ENCODE measurements around the gene WDTC1.
A peak's percentile ranks its signal among the peaks of the same experiment; 100 is the strongest.

Gene WDTC1

GRCh38 chr1:27339213-27339612, 104.8 kb downstream of the WDTC1 start:
- in situ Hi-C loops (cut with HindIII; ENCODE audit: low sequenced_read_pairs) = no loop called here
- DNase-seq (ENCODE audit: low read depth, low spot score) = no peak
- no peak overlapping the region for H3K4me3 ChIP-seq (ENCODE audit: low read depth, low read length)
- no peak for TF ChIP-seq CTCF (IDR thresholded peaks at IDR 0.05; ENCODE audit: low read depth, low read length)

- no peak for TF ChIP-seq CTCF (IDR thresholded peaks at IDR 0.05; ENCODE audit: low read depth, low read length)
- DNase-seq (ENCODE audit: low read depth, low spot score) = peak; percentile 62
- in situ Hi-C loops (cut with HindIII; ENCODE audit: low sequenced_read_pairs) = no loop called here
- no peak within 1 kb of the TSS for H3K4me3 ChIP-seq (ENCODE audit: low read depth, low read length)
Measured at GRCh38 chr1:27341525-27342252, 107.3 kb downstream of the WDTC1 start, which contains the start of gene SYTL1. Gene SYTL1 (plus strand): TSS chr1:27342022. CDS start chr1:27345335, 3,313 bp downstream.

- in situ Hi-C loops (cut with HindIII; ENCODE audit: low sequenced_read_pairs) = no loop called here
- no peak for TF ChIP-seq CTCF (IDR thresholded peaks at IDR 0.05; ENCODE audit: low read depth, low read length)
- DNase-seq (ENCODE audit: low read depth, low spot score) = no peak
- H3K4me3 ChIP-seq (ENCODE audit: low read depth, low read length) = no peak overlapping the region
Measured at GRCh38 chr1:27342391-27342777, 108.0 kb downstream of the WDTC1 start.

GRCh38 chr1:27342778-27343638, 108.6 kb downstream of the WDTC1 start:
- in situ Hi-C loops (cut with HindIII; ENCODE audit: low sequenced_read_pairs) = no loop called here
- no peak for TF ChIP-seq CTCF (IDR thresholded peaks at IDR 0.05; ENCODE audit: low read depth, low read length)
- H3K4me3 ChIP-seq (ENCODE audit: low read depth, low read length) = no peak overlapping the region
- DNase-seq (ENCODE audit: low read depth, low spot score) = no peak

- DNase-seq (ENCODE audit: low read depth, low spot score) = no peak
- no peak overlapping the region for H3K4me3 ChIP-seq (ENCODE audit: low read depth, low read length)
- no peak for TF ChIP-seq CTCF (IDR thresholded peaks at IDR 0.05; ENCODE audit: low read depth, low read length)
- in situ Hi-C loops (cut with HindIII; ENCODE audit: low sequenced_read_pairs) = no loop called here
Measured at GRCh38 chr1:27343639-27344025, 109.2 kb downstream of the WDTC1 start.

GRCh38 chr1:27345272-27345671, 110.8 kb downstream of the WDTC1 start:
- in situ Hi-C loops (cut with HindIII; ENCODE audit: low sequenced_read_pairs) = no loop called here
- TF ChIP-seq CTCF (IDR thresholded peaks at IDR 0.05; ENCODE audit: low read depth, low read length) = no peak
- DNase-seq (ENCODE audit: low read depth, low spot score) = no peak
- no peak overlapping the region for H3K4me3 ChIP-seq (ENCODE audit: low read depth, low read length)
